GM12878 (cell line): ENCODE data around the gene TMEM121B. TPM values are rescaled to one million over a fixed set of nuclear protein-coding genes. Genes with fewer than 3 reads are reported as not detected.

Source experiments
- ELK1 ChIP-seq: IDR thresholded peaks from 2 replicates; pipeline ENCODE4 v1.6.1; 2012; ENCODE audit warnings: low read depth, low read length, improper control_type of control experiment
- HCFC1 ChIP-seq: fragments of 150-350 bp; IDR thresholded peaks from 2 replicates; pipeline ENCODE4 v1.6.1; 2014; ENCODE audit warnings: low read length
- IRF5 ChIP-seq: fragments of 450-650 bp; IDR thresholded peaks from 2 replicates; pipeline ENCODE4 v1.6.1; 2017; ENCODE audit warnings: borderline replicate concordance
- JUND ChIP-seq: IDR thresholded peaks from 2 replicates; pipeline ENCODE4 v1.6.1; 2012; ENCODE audit warnings: low read depth, mild to moderate bottlenecking, low read length, improper control_type of control experiment, moderate library complexity
- MAX ChIP-seq: IDR thresholded peaks from 2 replicates; pipeline ENCODE4 v1.6.1; 2012; ENCODE audit warnings: low read depth, low read length, improper control_type of control experiment
- PAX8 ChIP-seq: fragments of 450-650 bp; IDR thresholded peaks from 2 replicates; pipeline ENCODE4 v1.6.1; 2017; ENCODE audit warnings: mild to moderate bottlenecking, moderate library complexity
- PBX3 ChIP-seq: IDR thresholded peaks from 2 replicates; pipeline ENCODE4 v1.6.1; 2011; ENCODE audit warnings: mild to moderate bottlenecking, low read depth, low read length, moderate library complexity; ENCODE audit not compliant: insufficient replicate concordance
- ZBTB11 ChIP-seq: fragments of 450-650 bp; formaldehyde crosslinking; IDR thresholded peaks from 2 replicates; pipeline ENCODE4 v1.5.0; 2022; ENCODE audit warnings: mild to moderate bottlenecking, missing genetic modification characterization
- ZNF24 ChIP-seq: fragments of 450-650 bp; IDR thresholded peaks from 2 replicates; pipeline ENCODE4 v1.6.1; 2017; ENCODE audit warnings: antibody characterized with exemption, mild to moderate bottlenecking
- ZNF384 ChIP-seq: IDR thresholded peaks from 2 replicates; pipeline ENCODE4 v1.6.1; 2012; ENCODE audit warnings: low read depth, mild to moderate bottlenecking, low read length, improper control_type of control experiment, borderline replicate concordance
- polyA plus RNA-seq, 11 experiments: library from polyadenylated mRNA; depleted of rRNA in 4 of 11; unstranded in 6 of 11; stranded (reverse) in 5 of 11; fragments of >200 nt; fragmentation: Nextera tagmentation in 4 of 11; fragmentation: Illumina TruSeq in 1 of 11; extraction: Ambion mirVana in 4 of 11; extraction: Trizol in 1 of 11; gene quantifications; 1 replicate in 1 of 11; 2 replicates in 10 of 11; pipeline versions ENCODE4 v1.2.1 to v1.2.3, GENCODE V29; 2011 to 2016; ENCODE audit warnings: inconsistent platforms in 2 of 11, missing spikeins in 2 of 11, low read depth in 1 of 11
- total RNA-seq, 4 experiments: library from RNA; depleted of rRNA in 3 of 4; stranded (reverse); fragments of >200 nt in 3 of 4; fragmentation: Illumina TruSeq in 1 of 4; extraction: Trizol in 1 of 4; gene quantifications; 2 replicates each; pipeline versions ENCODE4 v1.2.1 to v1.2.3, GENCODE V29; 2013 to 2021

The TMEM121B gene
- total and polyA plus RNA-seq, 10 of the 15 experiments (the other 5 are each of a cell fraction or from before 2014, with no cell fraction given): 0.02 to 0.10 (median 0.06) TPM; not detected in 5

- TF ChIP-seq ZBTB11 (CRISPR knock-in tag) (no peak), ZNF24 (no peak), IRF5 (no peak), ELK1 (no peak), ZNF384 (no peak), PBX3 (no peak), HCFC1 (no peak), PAX8 (no peak), MAX (0 out of 2 replicates have a peak, but pooled peaks have one; percentile 7), JUND (no peak)
These were observed 35.6 kb downstream of the TMEM121B start (continued) for GRCh38 chr22:17085277-17086181.
